OCI-LY1 (cell line): Measurements from ENCODE around the gene PPIG.

Source experiments
- H2AFZ ChIP-seq: fragments of 200-600 bp; sonication (generic), shearing (Covaris generic); 2 replicates; pipeline ENCODE4 v1.6.0; 2014; ENCODE audit warnings: antibody characterized with exemption, mild to moderate bottlenecking, low read length
- H3F3A ChIP-seq: fragments of 200-600 bp; sonication (generic), shearing (Covaris generic); 2 replicates; pipeline ENCODE4 v1.6.0; 2014; ENCODE audit warnings: mild to moderate bottlenecking, antibody characterized with exemption, low read length, moderate library complexity; ENCODE audit not compliant: insufficient read depth
- H3K27ac ChIP-seq: fragments of 200-600 bp; sonication (generic); 2 replicates; pipeline ENCODE4 v1.5.1; 2014; ENCODE audit warnings: low read length, mixed run types, mild to moderate bottlenecking, low read depth; ENCODE audit not compliant: poor library complexity, severe bottlenecking
- H3K27me3 ChIP-seq: fragments of 200-600 bp; sonication (generic); 2 replicates; pipeline ENCODE4 v1.6.0; 2014; ENCODE audit warnings: antibody characterized with exemption, mild to moderate bottlenecking, low read length, moderate library complexity; ENCODE audit not compliant: insufficient read depth
- H3K36me3 ChIP-seq: fragments of 200-600 bp; sonication (generic); 2 replicates; pipeline ENCODE4 v1.6.1; 2014; ENCODE audit warnings: mild to moderate bottlenecking, antibody characterized with exemption, low read length, moderate library complexity, mixed read lengths; ENCODE audit not compliant: insufficient read depth
- H3K4me1 ChIP-seq: fragments of 200-600 bp; sonication (generic); 2 replicates; pipeline ENCODE4 v1.5.1; 2014; ENCODE audit warnings: mild to moderate bottlenecking, low read length, moderate library complexity; ENCODE audit not compliant: insufficient read depth, severe bottlenecking
- H3K4me2 ChIP-seq: fragments of 200-600 bp; sonication (generic), shearing (Covaris generic); 2 replicates; pipeline ENCODE4 v1.6.1; 2014; ENCODE audit warnings: low read length
- H3K4me3 ChIP-seq: fragments of 200-600 bp; sonication (generic); 2 replicates; pipeline ENCODE4 v1.5.1; 2014; ENCODE audit warnings: low read length, low read depth, mild to moderate bottlenecking, mixed read lengths; ENCODE audit not compliant: poor library complexity, severe bottlenecking
- H3K79me2 ChIP-seq: fragments of 200-600 bp; shearing (Covaris generic); 2 replicates; pipeline ENCODE4 v1.6.1; 2016; ENCODE audit warnings: mixed run types, low read length, mixed read lengths; ENCODE audit not compliant: insufficient read depth
- H3K9ac ChIP-seq: fragments of 200-600 bp; sonication (generic), shearing (Covaris generic); 2 replicates; pipeline ENCODE4 v1.6.1; 2014; ENCODE audit warnings: mild to moderate bottlenecking, low read length, mixed read lengths
- H3K9me2 ChIP-seq: fragments of 200-600 bp; sonication (generic), shearing (Covaris generic); 2 replicates; pipeline ENCODE4 v1.6.1; 2014; ENCODE audit warnings: low read depth, mild to moderate bottlenecking, low read length, mixed read lengths
- H3K9me3 ChIP-seq: fragments of 200-600 bp; shearing (Covaris generic); 2 replicates; pipeline ENCODE4 v1.6.1; 2014; ENCODE audit warnings: low read length, mixed read lengths
- H4K20me1 ChIP-seq: fragments of 200-600 bp; sonication (generic), shearing (Covaris generic); 2 replicates; pipeline ENCODE4 v1.6.0; 2016; ENCODE audit warnings: mild to moderate bottlenecking, low read length; ENCODE audit not compliant: insufficient read depth
- EZH2 ChIP-seq: fragments of 200-600 bp; sonication (generic), shearing (Covaris generic); IDR thresholded peaks from 2 replicates; pipeline ENCODE4 v1.8.0; 2017; ENCODE audit warnings: borderline replicate concordance, mixed run types, mild to moderate bottlenecking, antibody characterized with exemption, low read length, moderate library complexity, mixed read lengths
- TF ChIP-seq, protein P1 (sequence below): fragments of 200-600 bp; sonication (generic), shearing (Covaris generic); IDR thresholded peaks from 2 replicates; pipeline ENCODE4 v1.5.1; 2017; ENCODE audit warnings: mild to moderate bottlenecking, antibody characterized with exemption, low read length, moderate library complexity, mixed read lengths

PPIG gene

DNA sequence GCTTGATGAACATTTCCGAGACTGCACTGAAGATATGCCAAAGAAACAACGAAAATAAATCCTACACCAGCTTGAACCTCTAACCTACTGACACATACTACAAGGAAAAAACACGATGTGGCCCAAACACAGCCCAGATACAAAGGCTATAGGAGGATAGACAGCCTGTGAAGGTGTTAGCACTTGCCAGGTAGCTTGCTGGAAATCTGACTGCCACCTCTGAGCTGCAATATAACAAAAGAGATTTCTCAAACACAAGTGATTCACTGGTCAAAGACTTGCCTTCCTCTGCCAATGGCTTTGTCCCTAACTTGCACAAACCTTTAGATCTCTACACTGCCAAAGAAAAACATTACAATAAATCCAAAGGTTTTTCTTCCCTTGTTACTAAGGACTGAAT is 89.0 kb downstream of the PPIG start:
- no peaks in the 10 kb centered on the region for H4K20me1 ChIP-seq
- no peaks in the 10 kb centered on the region for H3K36me3 ChIP-seq
- H2AFZ ChIP-seq, result no peak overlapping the region
- no peaks in the 10 kb centered on the region for H3F3A ChIP-seq
- no peak overlapping the region for H3K27ac ChIP-seq
- H3K9me3 ChIP-seq, result no peaks in the 10 kb centered on the region
- no peaks in the 10 kb centered on the region for H3K9me2 ChIP-seq
- no peak overlapping the region for H3K9ac ChIP-seq
- H3K4me2 ChIP-seq, result no peak overlapping the region
- no peak overlapping the region for H3K4me3 ChIP-seq
- no peaks in the 10 kb centered on the region for H3K4me1 ChIP-seq
- H3K27me3 ChIP-seq, result no peaks in the 10 kb centered on the region
- TF ChIP-seq, protein P1, sequence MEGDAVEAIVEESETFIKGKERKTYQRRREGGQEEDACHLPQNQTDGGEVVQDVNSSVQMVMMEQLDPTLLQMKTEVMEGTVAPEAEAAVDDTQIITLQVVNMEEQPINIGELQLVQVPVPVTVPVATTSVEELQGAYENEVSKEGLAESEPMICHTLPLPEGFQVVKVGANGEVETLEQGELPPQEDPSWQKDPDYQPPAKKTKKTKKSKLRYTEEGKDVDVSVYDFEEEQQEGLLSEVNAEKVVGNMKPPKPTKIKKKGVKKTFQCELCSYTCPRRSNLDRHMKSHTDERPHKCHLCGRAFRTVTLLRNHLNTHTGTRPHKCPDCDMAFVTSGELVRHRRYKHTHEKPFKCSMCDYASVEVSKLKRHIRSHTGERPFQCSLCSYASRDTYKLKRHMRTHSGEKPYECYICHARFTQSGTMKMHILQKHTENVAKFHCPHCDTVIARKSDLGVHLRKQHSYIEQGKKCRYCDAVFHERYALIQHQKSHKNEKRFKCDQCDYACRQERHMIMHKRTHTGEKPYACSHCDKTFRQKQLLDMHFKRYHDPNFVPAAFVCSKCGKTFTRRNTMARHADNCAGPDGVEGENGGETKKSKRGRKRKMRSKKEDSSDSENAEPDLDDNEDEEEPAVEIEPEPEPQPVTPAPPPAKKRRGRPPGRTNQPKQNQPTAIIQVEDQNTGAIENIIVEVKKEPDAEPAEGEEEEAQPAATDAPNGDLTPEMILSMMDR, result no peak
- no peak for TF ChIP-seq EZH2
- no peaks in the 10 kb centered on the region for H3K79me2 ChIP-seq

DNA sequence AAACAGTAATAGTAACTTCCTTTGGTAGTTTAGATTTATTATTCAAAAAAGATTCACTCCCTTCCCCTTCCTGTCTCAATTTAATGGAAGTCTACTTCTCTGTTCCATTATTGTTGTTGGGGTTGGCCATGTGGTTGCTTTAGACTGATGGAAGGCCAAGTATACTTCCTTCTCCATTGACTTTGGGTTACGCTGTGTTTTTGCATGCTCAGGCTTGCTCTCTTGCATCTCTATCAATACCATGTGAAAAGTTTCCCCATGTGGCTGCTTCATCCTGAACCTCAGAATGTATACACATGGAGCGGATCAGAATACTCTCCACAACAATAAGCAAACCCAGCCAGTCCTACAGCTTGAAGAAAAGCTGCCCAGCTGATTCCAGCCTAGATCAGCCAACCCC is 89.8 kb downstream of the PPIG start:
- TF ChIP-seq, protein P1, result no peak
- no peak for TF ChIP-seq EZH2
- Histone ChIP-seq H3K9ac (no peak overlapping the region), H3K27ac (no peak overlapping the region), H3K4me1 (no peaks in the 10 kb centered on the region), H3K9me2 (no peaks in the 10 kb centered on the region), H3K4me2 (no peak overlapping the region), H3F3A (no peaks in the 10 kb centered on the region), H2AFZ (no peak overlapping the region), H4K20me1 (no peaks in the 10 kb centered on the region), H3K9me3 (no peaks in the 10 kb centered on the region), H3K36me3 (no peaks in the 10 kb centered on the region), H3K79me2 (no peaks in the 10 kb centered on the region), H3K4me3 (no peak overlapping the region), H3K27me3 (no peaks in the 10 kb centered on the region)

DNA sequence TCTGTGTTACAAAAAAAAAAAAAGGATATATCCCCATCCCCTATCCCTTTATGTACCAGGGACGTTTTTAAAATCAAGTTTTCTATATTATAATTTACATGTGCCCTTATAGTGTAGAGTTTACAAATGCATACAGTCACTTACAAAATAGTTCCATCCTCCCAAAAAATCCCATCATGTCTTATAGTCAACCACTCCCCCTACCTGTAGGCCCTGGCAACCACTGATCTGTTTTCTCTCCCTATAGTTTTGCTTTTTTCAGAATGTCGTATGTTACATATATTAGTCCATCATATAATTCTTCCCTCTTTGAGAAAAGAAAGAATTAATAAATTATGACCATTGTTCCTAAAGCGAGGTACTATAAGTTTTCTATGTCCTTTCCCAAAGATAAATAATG is 92.2 kb downstream of the PPIG start:
- Histone ChIP-seq H3K9me3 (no peaks in the 10 kb centered on the region), H3K79me2 (no peaks in the 10 kb centered on the region), H3F3A (no peaks in the 10 kb centered on the region), H3K9me2 (no peaks in the 10 kb centered on the region), H3K4me1 (no peaks in the 10 kb centered on the region), H3K36me3 (no peaks in the 10 kb centered on the region; the same call in 1 of the 2 replicates), H2AFZ (no peak overlapping the region), H4K20me1 (no peaks in the 10 kb centered on the region), H3K27ac (no peak overlapping the region), H3K4me3 (no peak overlapping the region), H3K4me2 (no peak overlapping the region), H3K9ac (no peak overlapping the region), H3K27me3 (no peaks in the 10 kb centered on the region)
- TF ChIP-seq, protein P1, result no peak
- TF ChIP-seq EZH2, result no peak
